ENCODE data around the gene TBX6.

The TBX6 gene

GRCh38 chr16:30113031-30113710, 21.4 kb upstream of the TBX6 start, which contains the start of gene GDPD3:
GDPD3 (minus strand) TSS chr16:30113537; CDS start chr16:30113478, 59 bp downstream.
- H3K4me3 ChIP-seq (ENCODE audit: low read length) = no peak within 1 kb of the TSS
- no peak for DNase-seq (ENCODE audit: low read depth)
- TF ChIP-seq CTCF (conservative IDR thresholded peaks at IDR 0.05; ENCODE audit: low read length) = no peak

GRCh38 chr16:30112197-30113030, 20.7 kb upstream of the TBX6 start:
- peak; percentile 57 for DNase-seq (ENCODE audit: low read depth)
- peak; percentile 61 for TF ChIP-seq CTCF (conservative IDR thresholded peaks at IDR 0.05; ENCODE audit: low read length)
- no peak overlapping the region for H3K4me3 ChIP-seq (ENCODE audit: low read length)

- TF ChIP-seq CTCF (conservative IDR thresholded peaks at IDR 0.05; ENCODE audit: low read length) = no peak
- H3K4me3 ChIP-seq (ENCODE audit: low read length) = no peak overlapping the region
- no peak for DNase-seq (ENCODE audit: low read depth)
Measured at GRCh38 chr16:30110661-30111060, 18.9 kb upstream of the TBX6 start.

- no peak for DNase-seq (ENCODE audit: low read depth)
- H3K4me3 ChIP-seq (ENCODE audit: low read length) = no peak overlapping the region
- TF ChIP-seq CTCF (conservative IDR thresholded peaks at IDR 0.05; ENCODE audit: low read length) = no peak
Measured at GRCh38 chr16:30108059-30108850, 16.5 kb upstream of the TBX6 start.

- no peak for TF ChIP-seq CTCF (conservative IDR thresholded peaks at IDR 0.05; ENCODE audit: low read length)
- DNase-seq (ENCODE audit: low read depth) = no peak
- no peak overlapping the region for H3K4me3 ChIP-seq (ENCODE audit: low read length)
Measured at GRCh38 chr16:30104492-30104891, 12.8 kb upstream of the TBX6 start.

DNA sequence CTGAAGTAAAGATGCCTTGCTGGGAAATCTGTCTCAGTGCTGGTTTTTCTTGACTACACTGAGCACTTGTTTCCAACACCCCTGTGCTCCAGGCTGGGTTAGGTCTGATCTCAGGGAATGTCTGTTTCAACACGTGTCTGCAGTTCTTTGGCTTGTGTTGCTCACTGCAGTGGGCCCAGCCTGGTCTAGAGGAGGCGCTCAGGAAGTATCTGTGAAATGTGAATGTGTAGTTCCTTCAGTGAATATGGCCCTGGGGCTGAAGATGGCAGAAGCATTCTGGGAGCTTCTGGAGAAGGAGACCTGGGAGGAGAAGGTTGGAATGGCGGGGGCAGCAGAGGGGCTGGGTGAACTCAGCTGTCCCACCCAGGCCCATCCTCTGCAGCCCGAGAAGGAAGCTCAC, 12.4 kb upstream of the TBX6 start:
- no peak for TF ChIP-seq CTCF (conservative IDR thresholded peaks at IDR 0.05; ENCODE audit: low read length)
- DNase-seq (ENCODE audit: low read depth) = no peak
- no peak overlapping the region for H3K4me3 ChIP-seq (ENCODE audit: low read length)

Data from AG10803 (cell line).